T-helper 17 cell (primary cell): ENCODE measurements around the gene FER1L5. TPM values are rescaled to one million over a fixed set of nuclear protein-coding genes. Genes with fewer than 3 reads are reported as not detected.

Source experiments
- ATAC-seq: fragments of 150-1000 bp; cut with Tn5 transposase; 2 replicates; pipeline ENCODE4 v1.10.0; 2021; ENCODE audit warnings: mild to moderate bottlenecking, moderate library complexity
- DNase-seq, 3 donors: peaks; one replicate each; pipeline versions ENCODE4 v3.0.0 to v3.0.0-alpha.2; 2020 to 2021
- H3K9me3 ChIP-seq: one replicate; pipeline ENCODE4 v1.7.0; 2013; ENCODE audit warnings: low read length, mild to moderate bottlenecking; ENCODE audit not compliant: control insufficient read depth, poor library complexity, severe bottlenecking
- H3K27ac Mint-ChIP-seq: one replicate; pipeline ENCODE4 v1.8.0; 2022; ENCODE audit warnings: mild to moderate bottlenecking, moderate library complexity, mixed read lengths
- H3K27me3 Mint-ChIP-seq: one replicate; pipeline ENCODE4 v1.8.0; 2022; ENCODE audit warnings: mixed read lengths
- H3K36me3 Mint-ChIP-seq: one replicate; pipeline ENCODE4 v1.8.0; 2022; ENCODE audit warnings: low read depth, mixed read lengths
- H3K4me1 Mint-ChIP-seq: one replicate; pipeline ENCODE4 v1.8.0; 2022; ENCODE audit warnings: mild to moderate bottlenecking, mixed read lengths
- H3K4me3 Mint-ChIP-seq: one replicate; pipeline ENCODE4 v1.8.0; 2022; ENCODE audit warnings: mild to moderate bottlenecking, moderate library complexity, mixed read lengths
- total RNA-seq, 4 donors: library from RNA in 2 of 4; stranded (reverse) in 2 of 4; gene quantifications; one replicate each; pipeline ENCODE4 v1.2.3 and lab custom pipeline; 2022 to 2026

FER1L5 gene
- total RNA-seq, 2 donors from 2014 or later, result not detected

GRCh38 chr2:96689431-96689991 lies 46.9 kb downstream of the FER1L5 start:
- Mint-ChIP-seq H3K36me3 (peaks cover 2% of the 10 kb centered on the region), H3K4me3 (no peak overlapping the region), H3K4me1 (no peaks in the 10 kb centered on the region), H3K27ac (no peak overlapping the region), H3K27me3 (peaks cover 5% of the 10 kb centered on the region)
- DNase-seq (no peak), ATAC-seq (no peak)
- H3K9me3 ChIP-seq, result no peaks in the 10 kb centered on the region

DNA sequence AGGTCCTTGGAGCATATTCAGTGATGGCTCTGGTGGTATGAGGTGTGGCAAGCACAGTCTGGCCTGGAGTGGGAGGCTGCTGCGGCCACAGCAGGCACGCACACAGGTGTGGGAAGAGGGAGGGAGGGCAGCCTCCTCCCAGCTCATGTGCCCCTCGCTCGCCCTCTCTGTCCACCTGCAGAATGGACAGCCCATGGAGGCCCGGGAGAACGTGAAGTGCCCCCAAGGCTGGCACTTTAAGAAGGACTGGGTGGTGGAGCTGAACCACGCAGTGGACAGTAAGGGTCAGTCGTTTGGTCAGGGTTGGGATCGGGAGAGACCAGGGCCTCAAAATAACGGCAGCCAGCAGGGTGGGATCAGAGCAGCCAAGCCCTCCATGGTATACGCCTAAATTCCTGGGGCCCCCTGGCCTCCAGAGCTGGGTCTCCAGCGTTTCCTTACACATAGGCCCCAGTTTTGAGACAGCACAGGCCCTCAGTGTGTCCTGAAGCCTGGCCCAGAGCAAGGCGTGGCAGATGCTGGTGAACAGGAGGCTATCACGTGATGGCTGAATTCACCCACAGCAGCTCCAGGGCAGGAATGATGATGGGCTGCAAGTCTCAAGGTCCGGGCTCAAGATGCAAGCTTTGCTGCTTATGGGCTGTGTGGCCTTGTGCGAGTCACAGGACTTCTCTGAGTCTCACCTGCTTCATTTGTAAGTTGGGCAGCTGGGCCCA lies 47.9 kb downstream of the FER1L5 start:
- no peaks in the 10 kb centered on the region for H3K27me3 Mint-ChIP-seq
- ATAC-seq (no peak), DNase-seq (no peak)
- H3K27ac Mint-ChIP-seq, result no peak overlapping the region
- H3K9me3 ChIP-seq, result no peaks in the 10 kb centered on the region
- no peaks in the 10 kb centered on the region for H3K36me3 Mint-ChIP-seq
- no peaks in the 10 kb centered on the region for H3K4me1 Mint-ChIP-seq
- H3K4me3 Mint-ChIP-seq, result no peak overlapping the region

DNA sequence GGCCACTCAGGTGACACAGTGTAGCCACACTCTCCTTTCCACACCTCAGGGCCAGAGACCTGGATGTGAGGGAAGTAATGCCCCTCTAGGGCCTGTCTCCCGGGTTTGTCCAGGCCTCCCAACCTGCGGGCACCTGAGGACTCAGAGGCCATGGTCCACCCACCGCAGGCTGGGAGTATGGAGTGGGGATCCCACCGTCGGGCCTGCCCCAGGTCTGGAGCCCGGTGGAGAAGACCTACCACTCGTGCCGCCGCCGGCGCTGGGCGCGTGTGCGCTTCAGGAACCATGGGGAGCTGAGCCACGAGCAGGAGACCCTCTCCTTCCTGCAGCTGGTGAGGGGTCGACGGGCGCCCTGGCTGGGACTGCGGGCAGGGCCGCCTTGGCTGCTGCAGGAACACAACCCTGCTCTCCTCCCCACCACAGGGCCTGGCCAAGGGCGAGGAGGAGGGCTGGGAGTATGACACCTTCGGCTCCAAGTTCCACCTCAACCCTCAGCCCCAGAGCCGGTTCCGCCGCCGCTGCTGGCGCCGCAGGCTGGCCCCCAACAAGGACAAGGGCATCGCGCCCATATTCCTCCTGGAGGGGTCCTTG lies 48.6 kb downstream of the FER1L5 start:
- no peaks in the 10 kb centered on the region for H3K9me3 ChIP-seq
- H3K27ac Mint-ChIP-seq, result no peak overlapping the region
- ATAC-seq, result no peak
- H3K27me3 Mint-ChIP-seq, result no peaks in the 10 kb centered on the region
- H3K36me3 Mint-ChIP-seq, result no peaks in the 10 kb centered on the region
- no peak overlapping the region for H3K4me3 Mint-ChIP-seq
- DNase-seq, result no peak
- H3K4me1 Mint-ChIP-seq, result no peaks in the 10 kb centered on the region

DNA sequence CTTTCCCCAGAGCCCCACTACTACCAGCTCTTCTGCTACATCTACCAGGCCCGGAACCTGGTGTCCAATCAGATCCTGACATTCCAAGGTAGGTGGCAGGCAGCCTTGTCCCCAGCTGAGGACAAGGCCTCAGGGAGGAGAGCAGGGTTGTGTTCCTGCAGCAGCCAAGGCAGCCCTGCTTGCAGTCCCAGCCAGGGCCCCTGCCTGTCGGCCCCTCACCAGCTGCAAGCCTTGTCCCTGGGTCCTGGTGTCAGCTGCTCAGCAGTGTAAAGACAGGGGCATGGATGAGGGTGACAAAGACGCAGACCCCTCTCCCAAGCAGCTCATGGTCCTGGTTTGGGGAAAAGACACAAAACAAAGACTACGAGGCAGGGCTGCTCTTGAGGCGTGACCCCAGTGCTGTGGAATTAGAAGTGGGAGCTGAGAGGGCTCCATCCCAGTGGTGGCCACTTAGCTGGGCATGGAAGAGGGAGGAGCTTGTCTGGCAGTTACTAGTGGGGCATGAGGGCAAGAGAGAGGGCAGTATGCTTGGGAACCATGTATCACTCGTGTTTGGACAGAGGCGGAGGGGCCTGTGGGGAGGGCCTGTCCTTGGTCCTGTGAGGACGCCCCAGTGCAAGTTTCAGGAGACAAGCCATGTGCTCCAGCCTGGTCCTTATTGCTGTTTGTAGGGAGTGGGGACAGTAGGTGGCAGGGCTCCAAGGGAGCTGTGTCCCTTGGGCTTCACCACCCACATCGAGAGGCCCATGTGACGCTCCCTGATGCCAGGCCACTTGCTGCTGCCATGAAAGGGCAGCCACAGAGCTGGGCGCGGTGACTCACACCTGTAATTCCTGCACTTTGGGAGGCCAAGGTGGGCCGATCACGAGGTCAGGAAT lies 49.8 kb downstream of the FER1L5 start:
- no peak for ATAC-seq
- no peaks in the 10 kb centered on the region for H3K36me3 Mint-ChIP-seq
- DNase-seq, result no peak
- no peaks in the 10 kb centered on the region for H3K9me3 ChIP-seq
- no peaks in the 10 kb centered on the region for H3K4me1 Mint-ChIP-seq
- H3K4me3 Mint-ChIP-seq, result no peak overlapping the region
- H3K27ac Mint-ChIP-seq, result no peak overlapping the region
- H3K27me3 Mint-ChIP-seq, result no peaks in the 10 kb centered on the region

DNA sequence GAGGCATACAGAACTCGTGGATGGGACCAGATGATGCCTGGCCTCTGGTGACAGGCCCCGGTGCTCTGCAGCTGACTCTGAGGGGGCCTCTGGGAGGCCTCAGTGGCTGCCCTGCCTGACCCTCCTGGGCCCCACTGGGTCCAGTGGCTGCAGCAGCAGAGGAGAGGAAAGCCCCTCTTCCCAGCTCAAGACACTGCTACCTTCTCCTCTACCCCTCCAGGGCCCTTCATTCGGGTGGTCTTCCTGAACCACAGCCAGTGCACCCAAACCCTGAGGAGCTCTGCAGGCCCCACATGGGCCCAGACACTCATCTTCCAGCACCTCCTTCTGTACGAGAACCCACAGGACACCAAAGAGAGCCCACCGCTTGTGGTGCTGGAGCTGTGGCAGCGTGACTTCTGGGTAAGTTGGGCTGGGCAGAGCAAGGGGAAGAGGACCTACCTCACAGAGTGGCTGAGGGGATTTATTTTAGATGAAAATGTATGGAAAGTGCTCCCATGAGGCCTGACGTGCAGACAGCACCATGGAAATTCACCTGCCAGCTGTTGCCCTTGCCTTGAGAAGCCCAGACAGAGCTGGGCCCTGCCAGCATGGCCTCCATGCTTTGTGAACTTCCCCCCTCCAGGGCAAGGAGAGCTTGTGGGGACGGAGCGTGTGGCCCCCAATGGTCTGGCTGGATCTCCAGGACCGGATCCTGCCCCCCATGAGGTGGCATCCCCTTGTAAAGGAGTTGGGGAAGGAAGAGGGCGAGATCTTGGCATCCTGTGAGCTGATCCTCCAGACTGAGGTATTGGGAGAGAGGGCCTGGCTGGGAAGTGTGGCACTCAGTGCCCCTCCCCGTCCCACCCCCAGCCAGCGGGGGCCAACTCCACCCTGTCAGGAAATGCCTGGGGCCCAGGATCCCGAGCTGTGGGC lies 51.0 kb downstream of the FER1L5 start:
- no peak for ATAC-seq
- Mint-ChIP-seq H3K36me3 (no peaks in the 10 kb centered on the region), H3K4me3 (no peak overlapping the region), H3K27ac (no peak overlapping the region), H3K4me1 (no peaks in the 10 kb centered on the region), H3K27me3 (no peaks in the 10 kb centered on the region)
- no peak for DNase-seq
- no peaks in the 10 kb centered on the region for H3K9me3 ChIP-seq

DNA sequence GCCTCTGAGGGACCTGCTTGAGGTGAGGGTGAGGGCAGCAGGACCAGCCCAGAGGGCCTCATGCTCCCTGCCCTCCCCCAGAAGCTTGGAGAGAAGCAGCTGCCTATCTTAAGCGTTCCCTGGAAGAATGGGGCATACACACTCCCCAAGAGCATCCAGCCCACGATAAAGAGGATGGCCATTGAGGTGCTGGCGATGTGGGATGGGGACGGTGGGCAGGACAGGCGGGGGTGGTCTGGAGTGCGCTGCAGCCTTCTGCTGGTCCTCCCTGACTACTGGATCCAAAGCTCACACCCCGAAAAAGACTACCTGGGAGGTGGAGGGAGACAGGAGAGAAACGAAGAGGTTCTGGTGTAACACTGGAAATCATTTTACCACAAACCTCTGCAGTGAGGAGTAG lies 51.7 kb downstream of the FER1L5 start:
- DNase-seq (no peak), ATAC-seq (no peak)
- no peaks in the 10 kb centered on the region for H3K9me3 ChIP-seq
- H3K4me3 Mint-ChIP-seq, result no peak overlapping the region
- no peaks in the 10 kb centered on the region for H3K4me1 Mint-ChIP-seq
- H3K36me3 Mint-ChIP-seq, result no peaks in the 10 kb centered on the region
- H3K27me3 Mint-ChIP-seq, result no peaks in the 10 kb centered on the region
- no peak overlapping the region for H3K27ac Mint-ChIP-seq

GRCh38 chr2:96694816-96695455 lies 52.4 kb downstream of the FER1L5 start:
- DNase-seq, result no peak
- ATAC-seq, result no peak
- no peaks in the 10 kb centered on the region for H3K27me3 Mint-ChIP-seq
- peaks cover 2% of the 10 kb centered on the region for H3K4me1 Mint-ChIP-seq
- no peak overlapping the region for H3K4me3 Mint-ChIP-seq
- no peaks in the 10 kb centered on the region for H3K9me3 ChIP-seq
- no peak overlapping the region for H3K27ac Mint-ChIP-seq
- H3K36me3 Mint-ChIP-seq, result no peaks in the 10 kb centered on the region

GRCh38 chr2:96695602-96696001 lies 53.0 kb downstream of the FER1L5 start:
- Mint-ChIP-seq H3K36me3 (no peaks in the 10 kb centered on the region), H3K4me3 (no peak overlapping the region)
- no peak for ATAC-seq

GRCh38 chr2:96697476-96697875 lies 54.9 kb downstream of the FER1L5 start:
- Mint-ChIP-seq H3K36me3 (no peaks in the 10 kb centered on the region), H3K27ac (no peak overlapping the region), H3K27me3 (no peaks in the 10 kb centered on the region), H3K4me3 (no peak overlapping the region), H3K4me1 (peaks cover 2% of the 10 kb centered on the region)
- ATAC-seq (no peak), DNase-seq (no peak)
- no peaks in the 10 kb centered on the region for H3K9me3 ChIP-seq

More at GRCh38 chr2:96695602-96696001, 53.0 kb downstream of the FER1L5 start:
- no peaks in the 10 kb centered on the region for H3K9me3 ChIP-seq
- no peak for DNase-seq
- Mint-ChIP-seq H3K27ac (no peak overlapping the region), H3K27me3 (no peaks in the 10 kb centered on the region), H3K4me1 (peaks cover 2% of the 10 kb centered on the region)

GRCh38 chr2:96698221-96698861 lies 55.8 kb downstream of the FER1L5 start:
- no peaks in the 10 kb centered on the region for H3K36me3 Mint-ChIP-seq
- H3K4me1 Mint-ChIP-seq, result peaks cover 2% of the 10 kb centered on the region
- no peaks in the 10 kb centered on the region for H3K27me3 Mint-ChIP-seq
- H3K4me3 Mint-ChIP-seq, result no peak overlapping the region
- H3K9me3 ChIP-seq, result no peaks in the 10 kb centered on the region
- DNase-seq (no peak), ATAC-seq (no peak)
- H3K27ac Mint-ChIP-seq, result no peak overlapping the region

GRCh38 chr2:96699021-96699420 lies 56.5 kb downstream of the FER1L5 start:
- H3K4me3 Mint-ChIP-seq, result no peak overlapping the region
- DNase-seq (no peak), ATAC-seq (no peak)
- peaks cover 2% of the 10 kb centered on the region for H3K4me1 Mint-ChIP-seq
- no peaks in the 10 kb centered on the region for H3K9me3 ChIP-seq
- no peak overlapping the region for H3K27ac Mint-ChIP-seq
- no peaks in the 10 kb centered on the region for H3K36me3 Mint-ChIP-seq
- no peaks in the 10 kb centered on the region for H3K27me3 Mint-ChIP-seq

DNA sequence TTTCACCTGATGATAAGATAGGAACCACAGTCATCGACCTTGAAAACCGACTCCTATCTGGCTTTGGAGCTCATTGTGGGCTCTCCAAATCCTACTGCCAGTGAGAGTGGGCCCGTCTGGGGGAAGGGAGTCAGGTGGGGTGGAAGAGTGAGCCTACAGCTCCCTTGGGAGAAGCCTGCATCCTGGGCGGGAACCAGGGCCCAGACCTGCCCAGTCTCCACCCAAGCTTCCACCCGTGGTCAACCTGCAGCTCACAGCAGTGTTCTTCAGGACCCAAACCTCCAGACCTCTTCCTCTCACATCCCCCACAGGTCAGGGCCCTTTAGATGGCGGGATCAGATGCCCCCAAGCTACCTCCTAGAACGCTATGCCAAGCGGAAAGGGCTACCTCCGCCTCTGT lies 57.1 kb downstream of the FER1L5 start:
- Mint-ChIP-seq H3K27me3 (no peaks in the 10 kb centered on the region), H3K27ac (no peak overlapping the region), H3K4me3 (no peak overlapping the region), H3K36me3 (no peaks in the 10 kb centered on the region), H3K4me1 (peaks cover 6% of the 10 kb centered on the region)
- DNase-seq (no peak), ATAC-seq (no peak)
- H3K9me3 ChIP-seq, result no peaks in the 10 kb centered on the region
